ENCODE measurements around the gene DPH6. TPM values are rescaled to one million over a fixed set of nuclear protein-coding genes. Genes with fewer than 3 reads are reported as not detected.
"Not testable (repeated sequence)": the region's sequence is repeated elsewhere in the genome, so short reads cannot be mapped to it uniquely, and the experiment has no call there.

Gene DPH6, protein sequence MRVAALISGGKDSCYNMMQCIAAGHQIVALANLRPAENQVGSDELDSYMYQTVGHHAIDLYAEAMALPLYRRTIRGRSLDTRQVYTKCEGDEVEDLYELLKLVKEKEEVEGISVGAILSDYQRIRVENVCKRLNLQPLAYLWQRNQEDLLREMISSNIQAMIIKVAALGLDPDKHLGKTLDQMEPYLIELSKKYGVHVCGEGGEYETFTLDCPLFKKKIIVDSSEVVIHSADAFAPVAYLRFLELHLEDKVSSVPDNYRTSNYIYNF
- 10 to 100 TPM in 1 of 2 donors, 1 to 10 TPM in 1; 8.9 to 17.6 TPM for total RNA-seq

DNA sequence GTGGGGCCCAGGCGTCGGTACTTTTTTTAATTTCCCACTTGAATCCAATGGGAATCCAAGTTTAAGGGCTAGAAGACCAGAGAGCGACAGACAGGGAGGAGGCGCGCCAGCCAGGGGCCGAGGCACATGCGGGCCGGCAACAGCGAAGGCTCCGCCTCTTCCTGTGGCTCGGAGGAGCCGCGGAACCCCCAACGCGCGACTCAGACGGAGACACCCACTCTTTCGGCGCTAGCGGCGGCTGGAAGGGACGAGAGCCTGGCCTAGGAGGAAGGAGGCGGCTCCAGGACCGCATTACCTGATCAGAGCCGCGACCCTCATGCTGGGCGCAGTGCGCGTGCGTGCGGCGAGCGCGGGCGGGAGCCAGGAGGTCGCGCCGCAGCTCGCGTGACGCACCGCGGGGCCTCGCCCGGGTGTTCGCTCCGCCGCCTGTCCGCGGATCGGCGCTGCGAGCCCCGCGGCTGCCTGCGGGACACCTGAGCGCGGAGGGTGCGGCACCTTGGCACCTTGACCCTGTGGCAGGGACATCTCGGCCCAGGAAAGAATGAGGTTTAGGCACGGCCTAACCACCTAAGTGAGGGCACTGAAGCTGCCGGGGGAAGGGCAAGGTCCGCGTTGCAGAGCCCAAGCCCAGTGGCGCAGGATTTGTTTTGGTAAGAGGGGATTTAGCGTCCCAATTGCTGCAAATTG is at the start of gene DPH6:
DPH6 (minus strand) TSS at position 342 of the 687 bp plus-strand sequence; CDS start at position 318, 24 bp downstream.
- Histone ChIP-seq H3K4me1 (replicated peaks) (peaks cover 8% of the 10 kb centered on the region), H3K9me3 (no peaks in the 10 kb centered on the region), H3K36me3 (no peaks in the 10 kb centered on the region), H3K27ac (peak within 1 kb of the TSS; percentile 95 to 96), H3K27me3 (replicated peaks; ENCODE audit: insufficient read depth) (no peaks in the 10 kb centered on the region), H3K4me3 (peak within 1 kb of the TSS; percentile 76 to 78)
- peak; percentile 63 for DNase-seq (ENCODE audit: low spot score)
- under 1% methylated on average over 64 of the region's 66 CpGs for WGBS
- TF ChIP-seq, protein P1, sequence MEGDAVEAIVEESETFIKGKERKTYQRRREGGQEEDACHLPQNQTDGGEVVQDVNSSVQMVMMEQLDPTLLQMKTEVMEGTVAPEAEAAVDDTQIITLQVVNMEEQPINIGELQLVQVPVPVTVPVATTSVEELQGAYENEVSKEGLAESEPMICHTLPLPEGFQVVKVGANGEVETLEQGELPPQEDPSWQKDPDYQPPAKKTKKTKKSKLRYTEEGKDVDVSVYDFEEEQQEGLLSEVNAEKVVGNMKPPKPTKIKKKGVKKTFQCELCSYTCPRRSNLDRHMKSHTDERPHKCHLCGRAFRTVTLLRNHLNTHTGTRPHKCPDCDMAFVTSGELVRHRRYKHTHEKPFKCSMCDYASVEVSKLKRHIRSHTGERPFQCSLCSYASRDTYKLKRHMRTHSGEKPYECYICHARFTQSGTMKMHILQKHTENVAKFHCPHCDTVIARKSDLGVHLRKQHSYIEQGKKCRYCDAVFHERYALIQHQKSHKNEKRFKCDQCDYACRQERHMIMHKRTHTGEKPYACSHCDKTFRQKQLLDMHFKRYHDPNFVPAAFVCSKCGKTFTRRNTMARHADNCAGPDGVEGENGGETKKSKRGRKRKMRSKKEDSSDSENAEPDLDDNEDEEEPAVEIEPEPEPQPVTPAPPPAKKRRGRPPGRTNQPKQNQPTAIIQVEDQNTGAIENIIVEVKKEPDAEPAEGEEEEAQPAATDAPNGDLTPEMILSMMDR (IDR thresholded peaks at IDR 0.05): peak in 2 of 4 experiments; percentile 5 to 22
- TF ChIP-seq POLR2A (IDR thresholded peaks at IDR 0.05): peak; percentile 50
- peak; percentile 34 for TF ChIP-seq POLR2AphosphoS5 (IDR thresholded peaks at IDR 0.05)
- intact Hi-C loops (cut with DNase I): loop anchor here (10.0 kb wide), 2 partner anchors 119 to 209 kb away; no protein-coding TSS in a partner anchor

DNA sequence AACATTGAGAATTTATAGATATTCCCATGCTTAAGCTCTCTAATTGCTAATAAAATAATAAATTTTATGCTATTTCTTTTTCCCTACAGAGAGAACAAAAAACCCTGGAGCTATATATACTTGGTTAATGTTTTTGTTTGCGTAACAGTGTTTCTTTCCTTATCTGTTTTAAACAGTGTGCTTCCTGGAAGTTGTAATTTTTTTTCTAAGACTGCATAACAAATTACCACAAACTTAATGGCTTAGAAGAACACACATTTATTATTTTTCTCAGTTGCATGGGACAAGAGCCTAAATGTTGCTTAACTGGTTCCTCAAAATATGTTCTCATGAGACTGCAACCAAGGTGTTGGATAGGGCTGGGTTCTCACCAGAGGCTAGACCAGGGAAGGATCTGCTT is 49.7 kb upstream of the DPH6 start:
- Histone ChIP-seq H3K27ac (no peak overlapping the region), H3K4me1 (replicated peaks) (no peaks in the 10 kb centered on the region), H3K36me3 (no peaks in the 10 kb centered on the region), H3K4me3 (no peak overlapping the region), H3K9me3 (no peaks in the 10 kb centered on the region), H3K27me3 (replicated peaks; ENCODE audit: insufficient read depth) (no peaks in the 10 kb centered on the region)
- intact Hi-C loops (cut with DNase I): no loop called here
- TF ChIP-seq POLR2A (IDR thresholded peaks at IDR 0.05): no peak
- TF ChIP-seq, protein P1 (IDR thresholded peaks at IDR 0.05): no peak
- no peak for TF ChIP-seq POLR2AphosphoS5 (IDR thresholded peaks at IDR 0.05)
- no peak for DNase-seq (ENCODE audit: low spot score)
- 95% methylated on average over 1 of the region's 1 CpG for WGBS

DNA sequence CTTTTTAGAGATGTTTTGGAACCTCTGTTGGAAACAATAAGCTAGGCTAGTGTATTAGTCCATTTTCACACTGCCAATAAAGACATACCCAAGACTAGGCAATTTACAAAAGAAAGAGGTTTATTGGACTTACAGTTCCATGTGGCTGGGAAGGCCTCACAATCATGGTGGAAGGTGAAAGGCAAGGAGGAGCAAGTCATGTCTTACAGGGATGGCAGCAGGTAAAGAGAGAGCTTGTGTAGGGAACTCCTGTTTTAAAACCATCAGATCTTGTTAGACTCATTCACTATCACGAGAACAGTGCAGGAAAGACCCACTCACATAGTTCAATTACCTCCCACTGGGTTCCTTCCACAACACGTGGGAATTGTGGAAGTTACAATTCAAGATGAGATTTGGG is 46.0 kb upstream of the DPH6 start:
- H3K9me3 ChIP-seq; H3K4me3 ChIP-seq; H3K36me3 ChIP-seq; H3K27me3 ChIP-seq (replicated peaks; ENCODE audit: insufficient read depth); H3K4me1 ChIP-seq (replicated peaks); intact Hi-C loops (cut with DNase I); DNase-seq (ENCODE audit: low spot score); H3K27ac ChIP-seq: not testable (repeated sequence)
- WGBS: 95% methylated on average over 2 of the region's 2 CpGs

DNA sequence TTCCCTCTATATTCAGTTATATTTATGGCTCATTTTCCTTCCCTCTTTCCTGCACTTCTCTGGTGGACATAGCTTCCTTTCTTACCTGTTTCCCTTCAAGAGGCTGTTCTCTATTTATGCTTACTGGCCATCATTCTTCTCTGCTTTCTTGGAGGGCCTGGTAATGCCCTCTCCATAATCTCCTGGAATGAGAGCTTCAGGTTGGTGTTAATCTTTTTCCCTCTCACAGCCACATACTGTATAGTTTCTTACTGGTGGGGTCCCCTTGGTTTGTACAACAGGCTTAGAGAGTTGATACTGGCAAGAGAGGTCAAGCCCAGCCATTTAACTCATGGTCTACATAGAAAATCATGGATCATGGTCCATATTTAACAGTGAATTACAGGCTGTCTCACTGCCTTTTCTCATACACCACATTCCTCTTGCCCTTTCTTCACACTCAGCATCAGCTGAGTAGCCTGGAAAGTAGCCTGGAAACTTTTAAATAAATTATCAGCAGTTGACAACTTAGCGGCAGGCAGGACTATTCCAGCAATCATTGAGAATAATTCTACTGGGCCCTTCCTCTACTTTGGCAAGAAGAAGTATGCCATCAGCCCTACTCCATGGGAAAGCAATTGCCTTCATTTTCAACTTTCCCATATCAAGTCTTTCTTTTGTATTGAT is 38.0 kb upstream of the DPH6 start:
- H3K4me1 ChIP-seq (replicated peaks): no peaks in the 10 kb centered on the region
- no peak for DNase-seq (ENCODE audit: low spot score)

DNA sequence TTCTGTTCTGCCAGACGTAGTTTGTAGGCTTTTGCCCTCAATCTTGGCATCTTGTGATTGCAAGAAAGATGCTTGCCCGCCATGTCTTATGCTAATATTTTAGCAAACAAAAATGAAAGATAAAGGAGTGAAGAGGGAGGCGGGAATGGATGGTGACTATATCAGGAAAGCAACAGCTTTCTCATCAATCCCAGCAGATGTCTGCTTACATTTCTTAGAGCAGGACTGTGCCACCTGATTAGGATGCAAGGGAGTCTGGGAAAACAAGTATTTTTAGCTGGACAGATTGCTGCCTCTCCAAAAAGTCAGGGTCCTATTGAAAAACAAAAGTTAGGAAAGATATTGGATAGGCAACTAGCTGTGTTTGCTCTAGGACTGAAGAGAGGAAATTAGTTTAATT is 34.6 kb upstream of the DPH6 start:
- TF ChIP-seq, protein P1 (IDR thresholded peaks at IDR 0.05): no peak
- TF ChIP-seq POLR2A (IDR thresholded peaks at IDR 0.05) (no peak), POLR2AphosphoS5 (IDR thresholded peaks at IDR 0.05) (no peak)
- H3K9me3 ChIP-seq: no peaks in the 10 kb centered on the region
- no peaks in the 10 kb centered on the region for H3K4me1 ChIP-seq (replicated peaks)
- DNase-seq (ENCODE audit: low spot score): no peak
- no peak overlapping the region for H3K27ac ChIP-seq
- H3K36me3 ChIP-seq: no peaks in the 10 kb centered on the region
- no peak overlapping the region for H3K4me3 ChIP-seq
- WGBS: 83% methylated on average over 3 of the region's 3 CpGs
- H3K27me3 ChIP-seq (replicated peaks; ENCODE audit: insufficient read depth): no peaks in the 10 kb centered on the region
- intact Hi-C loops (cut with DNase I): no loop called here

More for the DNA sequence above, 38.0 kb upstream of the DPH6 start:
- Histone ChIP-seq H3K4me3 (no peak overlapping the region), H3K27ac (no peak overlapping the region), H3K36me3 (no peaks in the 10 kb centered on the region), H3K9me3 (no peaks in the 10 kb centered on the region), H3K27me3 (replicated peaks; ENCODE audit: insufficient read depth) (no peaks in the 10 kb centered on the region)
- WGBS: 52% methylated on average over 1 of the region's 1 CpG
- intact Hi-C loops (cut with DNase I): no loop called here
- TF ChIP-seq POLR2A (IDR thresholded peaks at IDR 0.05): no peak
- no peak for TF ChIP-seq POLR2AphosphoS5 (IDR thresholded peaks at IDR 0.05)
- TF ChIP-seq, protein P1 (IDR thresholded peaks at IDR 0.05): no peak
